ENCODE results near the gene TARBP2. TPM values are rescaled to one million over a fixed set of nuclear protein-coding genes. Genes with fewer than 3 reads are reported as not detected.
"Not testable (repeated sequence)": the region's sequence is repeated elsewhere in the genome, so short reads cannot be mapped to it uniquely, and the experiment has no call there.

TARBP2 gene
- total RNA-seq, 2 donors from 2014 or later, result 21.7 to 44.0 TPM

GRCh38 chr12:53465679-53466078 is 35.4 kb upstream of the TARBP2 start:
- H3K9me3 Mint-ChIP-seq, result no peaks in the 10 kb centered on the region
- H3K4me3 Mint-ChIP-seq, result no peak overlapping the region
- H3K4me1 Mint-ChIP-seq, result peaks cover 28% of the 10 kb centered on the region
- H3K27ac Mint-ChIP-seq, result peak overlapping the region; percentile 76
- peaks cover 100% of the 10 kb centered on the region for H3K36me3 Mint-ChIP-seq (ENCODE audit: low read depth)
- H3K27me3 Mint-ChIP-seq, result no peaks in the 10 kb centered on the region
- no peak for ATAC-seq (replicated peaks)

- no peak for ATAC-seq (replicated peaks)
Observed at GRCh38 chr12:53466640-53467039, 34.4 kb upstream of the TARBP2 start.

GRCh38 chr12:53467082-53467481 is 34.0 kb upstream of the TARBP2 start:
- Mint-ChIP-seq H3K4me3 (no peak overlapping the region), H3K4me1 (peaks cover 36% of the 10 kb centered on the region), H3K36me3 (ENCODE audit: low read depth) (peaks cover 100% of the 10 kb centered on the region), H3K27ac (peak overlapping the region; percentile 76), H3K27me3 (no peaks in the 10 kb centered on the region), H3K9me3 (no peaks in the 10 kb centered on the region)
- no peak for ATAC-seq (replicated peaks)

More at GRCh38 chr12:53466640-53467039, 34.4 kb upstream of the TARBP2 start:
- Mint-ChIP-seq H3K36me3 (ENCODE audit: low read depth) (peaks cover 100% of the 10 kb centered on the region), H3K9me3 (no peaks in the 10 kb centered on the region), H3K27me3 (no peaks in the 10 kb centered on the region), H3K27ac (peak overlapping the region; percentile 76), H3K4me1 (peaks cover 32% of the 10 kb centered on the region), H3K4me3 (no peak overlapping the region)

GRCh38 chr12:53467880-53468279 is 33.2 kb upstream of the TARBP2 start:
- Mint-ChIP-seq H3K27me3 (no peaks in the 10 kb centered on the region), H3K4me1 (peaks cover 39% of the 10 kb centered on the region), H3K36me3 (ENCODE audit: low read depth) (peaks cover 100% of the 10 kb centered on the region), H3K27ac (no peak overlapping the region), H3K4me3 (no peak overlapping the region), H3K9me3 (no peaks in the 10 kb centered on the region)
- ATAC-seq (replicated peaks), result no peak

GRCh38 chr12:53468282-53468681 is 32.8 kb upstream of the TARBP2 start:
- H3K27me3 Mint-ChIP-seq, result no peaks in the 10 kb centered on the region
- peaks cover 100% of the 10 kb centered on the region for H3K36me3 Mint-ChIP-seq (ENCODE audit: low read depth)
- H3K27ac Mint-ChIP-seq, result no peak overlapping the region
- no peak overlapping the region for H3K4me3 Mint-ChIP-seq
- ATAC-seq (replicated peaks), result no peak
- no peaks in the 10 kb centered on the region for H3K9me3 Mint-ChIP-seq
- H3K4me1 Mint-ChIP-seq, result peaks cover 39% of the 10 kb centered on the region

- Mint-ChIP-seq H3K27ac (peak overlapping the region; percentile 92), H3K9me3 (no peaks in the 10 kb centered on the region), H3K36me3 (ENCODE audit: low read depth) (peaks cover 100% of the 10 kb centered on the region), H3K4me1 (peaks cover 47% of the 10 kb centered on the region), H3K27me3 (no peaks in the 10 kb centered on the region), H3K4me3 (peak overlapping the region; percentile 75)
- no peak for ATAC-seq (replicated peaks)
Observed at GRCh38 chr12:53472056-53472582, 29.0 kb upstream of the TARBP2 start.

- ATAC-seq (replicated peaks), result peak; percentile 65
- Mint-ChIP-seq H3K4me3 (peak overlapping the region; percentile 75), H3K27me3 (no peaks in the 10 kb centered on the region), H3K36me3 (ENCODE audit: low read depth) (peaks cover 100% of the 10 kb centered on the region), H3K4me1 (peaks cover 48% of the 10 kb centered on the region), H3K9me3 (no peaks in the 10 kb centered on the region), H3K27ac (peak overlapping the region; percentile 92)
Observed at GRCh38 chr12:53474077-53474476, 27.0 kb upstream of the TARBP2 start.

GRCh38 chr12:53474819-53475218 is 26.3 kb upstream of the TARBP2 start:
- peaks cover 48% of the 10 kb centered on the region for H3K4me1 Mint-ChIP-seq
- H3K27ac Mint-ChIP-seq, result peak overlapping the region; percentile 92
- peaks cover 100% of the 10 kb centered on the region for H3K36me3 Mint-ChIP-seq (ENCODE audit: low read depth)
- H3K27me3 Mint-ChIP-seq, result no peaks in the 10 kb centered on the region
- H3K9me3 Mint-ChIP-seq, result no peaks in the 10 kb centered on the region
- ATAC-seq (replicated peaks), result peak; percentile 56
- peak overlapping the region; percentile 75 for H3K4me3 Mint-ChIP-seq

- no peak for ATAC-seq (replicated peaks)
- peaks cover 38% of the 10 kb centered on the region for H3K4me1 Mint-ChIP-seq
- no peaks in the 10 kb centered on the region for H3K9me3 Mint-ChIP-seq
- H3K27me3 Mint-ChIP-seq, result no peaks in the 10 kb centered on the region
- H3K27ac Mint-ChIP-seq, result peak overlapping the region; percentile 85
- H3K36me3 Mint-ChIP-seq (ENCODE audit: low read depth), result peaks cover 100% of the 10 kb centered on the region
- H3K4me3 Mint-ChIP-seq, result no peak overlapping the region
Observed at GRCh38 chr12:53476769-53477209, 24.3 kb upstream of the TARBP2 start.

GRCh38 chr12:53478865-53479264 is 22.2 kb upstream of the TARBP2 start:
- no peaks in the 10 kb centered on the region for H3K27me3 Mint-ChIP-seq
- ATAC-seq (replicated peaks), result no peak
- peaks cover 98% of the 10 kb centered on the region for H3K36me3 Mint-ChIP-seq (ENCODE audit: low read depth)
- peaks cover 27% of the 10 kb centered on the region for H3K4me1 Mint-ChIP-seq
- H3K9me3 Mint-ChIP-seq, result no peaks in the 10 kb centered on the region
- peak overlapping the region; percentile 65 for H3K27ac Mint-ChIP-seq
- no peak overlapping the region for H3K4me3 Mint-ChIP-seq

- H3K27ac Mint-ChIP-seq, result peak overlapping the region; percentile 65
- H3K36me3 Mint-ChIP-seq (ENCODE audit: low read depth), result peaks cover 98% of the 10 kb centered on the region
- ATAC-seq (replicated peaks), result no peak
- H3K9me3 Mint-ChIP-seq, result no peaks in the 10 kb centered on the region
- no peaks in the 10 kb centered on the region for H3K27me3 Mint-ChIP-seq
- H3K4me3 Mint-ChIP-seq, result no peak overlapping the region
- H3K4me1 Mint-ChIP-seq, result peaks cover 22% of the 10 kb centered on the region
Observed at GRCh38 chr12:53479331-53479730, 21.8 kb upstream of the TARBP2 start.

- H3K36me3 Mint-ChIP-seq (ENCODE audit: low read depth), result peaks cover 98% of the 10 kb centered on the region
- no peak overlapping the region for H3K4me3 Mint-ChIP-seq
- H3K4me1 Mint-ChIP-seq, result peaks cover 12% of the 10 kb centered on the region
- no peak overlapping the region for H3K27ac Mint-ChIP-seq
- H3K9me3 Mint-ChIP-seq, result no peaks in the 10 kb centered on the region
- no peaks in the 10 kb centered on the region for H3K27me3 Mint-ChIP-seq
- no peak for ATAC-seq (replicated peaks)
Observed at GRCh38 chr12:53480491-53481442, 20.3 kb upstream of the TARBP2 start.

GRCh38 chr12:53481458-53481857 is 19.6 kb upstream of the TARBP2 start:
- ATAC-seq (replicated peaks); H3K9me3 Mint-ChIP-seq; H3K27ac Mint-ChIP-seq; H3K4me3 Mint-ChIP-seq; H3K27me3 Mint-ChIP-seq: not testable (repeated sequence)
- Mint-ChIP-seq H3K36me3 (ENCODE audit: low read depth) (peaks cover 93% of the 10 kb centered on the region), H3K4me1 (peaks cover 12% of the 10 kb centered on the region)

GRCh38 chr12:53481939-53482586 is 19.0 kb upstream of the TARBP2 start:
- ATAC-seq (replicated peaks), result no peak

More at GRCh38 chr12:53481939-53482586, 19.0 kb upstream of the TARBP2 start:
- Mint-ChIP-seq H3K9me3 (no peaks in the 10 kb centered on the region), H3K36me3 (ENCODE audit: low read depth) (peaks cover 86% of the 10 kb centered on the region), H3K27ac (no peak overlapping the region), H3K4me1 (peaks cover 6% of the 10 kb centered on the region), H3K27me3 (no peaks in the 10 kb centered on the region), H3K4me3 (no peak overlapping the region)

Measured in activated T-helper 17 cell treated with anti-CD3 and anti-CD28 coated beads, Interleukin-2, amount 50 U/mL, for 72 hours (primary cell).